Astrocyte of the cerebellum (primary cell): ENCODE data around the gene CTNND2.
A peak's percentile ranks its signal among the peaks of the same experiment; 100 is the strongest.

Experiments
- DNase-seq: peaks from one replicate; pipeline ENCODE4 v3.0.0-alpha.2; 2011; ENCODE audit warnings: low read depth
- H3K4me3 ChIP-seq: 2 replicates; pipeline ENCODE4 v1.5.1; 2011; ENCODE audit warnings: mild to moderate bottlenecking, low read depth, low read length, moderate library complexity
- in situ Hi-C: cut with HindIII; loops from 2 replicates; pipeline ENCODE4 v1.10.0; 2017; ENCODE audit warnings: low sequenced_read_pairs
- TF ChIP-seq, protein P1 (sequence below): IDR thresholded peaks from 2 replicates; pipeline ENCODE4 v1.5.1; 2012; ENCODE audit warnings: low read length, low read depth, moderate library complexity, mild to moderate bottlenecking; ENCODE audit errors: missing control alignments

CTNND2 gene

DNA sequence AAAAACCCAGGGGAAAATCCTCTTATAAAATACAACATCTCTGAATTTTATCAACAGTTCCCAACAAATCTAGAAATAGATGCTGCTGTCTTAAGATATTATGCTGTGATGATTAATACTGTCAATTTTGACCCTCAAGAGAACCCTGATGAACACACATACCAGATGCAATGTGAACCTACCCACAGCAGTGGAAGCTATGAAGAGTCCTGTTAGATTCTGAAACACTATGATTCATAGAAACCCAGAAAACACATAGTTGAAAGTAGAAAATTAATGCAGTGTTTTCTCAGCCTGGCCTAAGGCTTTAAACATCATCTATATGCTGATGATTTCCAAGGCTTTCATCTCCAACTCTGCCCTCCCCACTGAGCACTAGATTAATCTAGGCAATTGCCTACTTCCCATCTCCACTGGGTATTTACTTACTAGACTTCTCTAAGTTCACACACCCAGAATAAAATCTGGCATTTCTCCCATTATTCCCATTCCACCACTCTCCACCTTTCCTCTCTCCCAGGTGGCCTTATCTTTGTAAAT is 296.2 kb downstream of the CTNND2 start:
- no peak overlapping the region for H3K4me3 ChIP-seq
- TF ChIP-seq, protein P1, sequence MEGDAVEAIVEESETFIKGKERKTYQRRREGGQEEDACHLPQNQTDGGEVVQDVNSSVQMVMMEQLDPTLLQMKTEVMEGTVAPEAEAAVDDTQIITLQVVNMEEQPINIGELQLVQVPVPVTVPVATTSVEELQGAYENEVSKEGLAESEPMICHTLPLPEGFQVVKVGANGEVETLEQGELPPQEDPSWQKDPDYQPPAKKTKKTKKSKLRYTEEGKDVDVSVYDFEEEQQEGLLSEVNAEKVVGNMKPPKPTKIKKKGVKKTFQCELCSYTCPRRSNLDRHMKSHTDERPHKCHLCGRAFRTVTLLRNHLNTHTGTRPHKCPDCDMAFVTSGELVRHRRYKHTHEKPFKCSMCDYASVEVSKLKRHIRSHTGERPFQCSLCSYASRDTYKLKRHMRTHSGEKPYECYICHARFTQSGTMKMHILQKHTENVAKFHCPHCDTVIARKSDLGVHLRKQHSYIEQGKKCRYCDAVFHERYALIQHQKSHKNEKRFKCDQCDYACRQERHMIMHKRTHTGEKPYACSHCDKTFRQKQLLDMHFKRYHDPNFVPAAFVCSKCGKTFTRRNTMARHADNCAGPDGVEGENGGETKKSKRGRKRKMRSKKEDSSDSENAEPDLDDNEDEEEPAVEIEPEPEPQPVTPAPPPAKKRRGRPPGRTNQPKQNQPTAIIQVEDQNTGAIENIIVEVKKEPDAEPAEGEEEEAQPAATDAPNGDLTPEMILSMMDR, result no peak
- in situ Hi-C loops, result no loop called here
- DNase-seq, result no peak

DNA sequence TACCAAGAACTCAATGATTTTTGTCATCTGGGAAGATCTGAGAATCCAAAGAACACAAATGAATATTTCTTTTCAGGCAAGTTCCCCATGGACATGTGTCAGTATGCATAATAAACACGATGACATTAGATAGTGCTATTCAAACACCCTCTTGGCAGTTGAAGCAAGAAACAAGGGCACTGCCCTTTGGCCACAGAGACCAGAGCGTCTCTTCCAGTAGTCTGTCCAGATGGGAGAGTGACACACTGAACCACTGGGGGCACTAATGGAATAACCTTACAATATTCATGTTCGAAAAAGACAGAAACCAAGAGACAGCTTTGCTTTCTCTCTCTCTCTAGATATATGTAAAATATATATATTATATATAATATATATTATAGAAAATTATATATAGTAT is 301.9 kb downstream of the CTNND2 start:
- in situ Hi-C loops, result no loop called here
- DNase-seq, result no peak
- no peak overlapping the region for H3K4me3 ChIP-seq
- TF ChIP-seq, protein P1, result no peak

DNA sequence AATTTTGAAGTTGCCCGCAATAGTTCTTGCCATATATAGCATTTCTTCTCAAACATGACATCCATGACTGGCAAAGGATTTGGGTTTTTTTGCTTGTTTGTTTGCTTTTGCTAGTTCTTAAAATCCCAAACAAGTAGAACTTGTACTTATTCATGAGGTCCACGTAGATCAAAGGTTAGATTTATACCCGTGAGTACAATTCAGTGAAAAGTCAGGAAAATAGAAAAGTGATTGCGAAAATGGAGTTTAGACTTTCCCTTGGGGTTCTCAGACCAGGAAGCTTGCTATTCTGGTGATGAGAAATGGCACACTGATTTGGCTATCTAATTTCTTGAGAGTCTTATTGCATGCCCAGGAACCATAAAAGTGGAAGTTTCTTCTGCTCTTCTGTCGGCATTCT is 304.7 kb downstream of the CTNND2 start:
- TF ChIP-seq, protein P1, result no peak
- H3K4me3 ChIP-seq, result no peak overlapping the region
- no peak for DNase-seq
- in situ Hi-C loops, result no loop called here

DNA sequence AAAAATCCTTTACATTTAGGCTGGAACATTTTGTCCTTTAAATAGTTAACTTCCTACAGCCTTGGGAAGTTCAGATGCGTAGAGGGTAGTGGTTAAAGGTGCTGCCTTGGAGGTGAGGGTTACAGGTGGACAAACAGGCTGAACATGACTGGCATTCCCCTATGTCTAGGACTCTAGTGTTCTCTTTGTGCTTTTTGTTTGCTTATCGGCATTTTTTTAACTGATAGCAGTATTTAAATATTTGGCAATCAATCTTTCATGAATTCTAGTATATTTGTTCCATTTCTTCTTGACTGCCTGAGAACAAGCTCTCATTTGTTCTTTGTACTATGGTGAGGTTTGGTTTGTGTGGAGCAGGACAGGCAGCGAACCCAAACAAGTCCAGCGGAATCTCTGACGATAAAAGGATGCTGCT is 307.6 kb downstream of the CTNND2 start:
- TF ChIP-seq, protein P1, result no peak
- no peak overlapping the region for H3K4me3 ChIP-seq
- in situ Hi-C loops, result no loop called here
- no peak for DNase-seq

DNA sequence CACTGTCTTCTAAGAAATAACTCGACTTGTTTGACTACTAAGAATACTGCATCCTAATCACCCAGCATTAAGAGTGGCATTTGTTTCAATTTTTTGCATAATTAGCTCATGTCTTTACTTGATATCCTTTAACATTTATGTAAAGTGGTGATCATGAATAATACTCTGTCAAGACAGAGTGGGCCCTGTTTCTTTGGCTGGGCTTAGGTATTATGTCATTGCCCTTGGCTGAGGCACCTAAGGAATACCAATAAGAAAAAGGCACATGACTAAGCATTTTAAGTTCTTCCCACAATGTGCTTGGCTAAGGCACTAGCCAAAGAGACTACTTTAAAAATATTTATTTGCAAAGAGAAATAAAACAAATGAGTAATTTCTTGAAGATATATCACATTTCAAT is 308.1 kb downstream of the CTNND2 start:
- DNase-seq, result peak; percentile 19
- TF ChIP-seq, protein P1, result no peak
- no peak overlapping the region for H3K4me3 ChIP-seq
- in situ Hi-C loops, result no loop called here

DNA sequence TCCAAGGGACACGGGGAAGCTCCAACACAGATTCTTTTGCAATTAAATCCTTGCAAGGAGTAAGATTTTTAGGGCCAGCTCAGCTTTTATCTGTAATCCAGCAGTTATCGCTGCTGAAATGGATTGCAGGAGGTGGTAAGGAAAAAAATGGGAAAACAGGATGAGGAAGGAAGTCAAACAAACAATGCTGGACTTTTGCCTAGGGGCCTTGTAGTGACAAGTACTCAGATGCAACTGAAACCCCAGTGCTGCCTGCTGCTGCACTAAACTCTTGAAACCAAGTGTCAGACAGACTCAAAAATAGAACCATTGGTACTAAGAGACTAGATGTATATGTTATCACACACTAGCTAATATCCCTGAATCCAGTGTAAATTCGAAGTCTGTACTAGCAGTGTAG is 309.2 kb downstream of the CTNND2 start:
- no peak overlapping the region for H3K4me3 ChIP-seq
- in situ Hi-C loops, result no loop called here
- TF ChIP-seq, protein P1, result no peak
- no peak for DNase-seq

DNA sequence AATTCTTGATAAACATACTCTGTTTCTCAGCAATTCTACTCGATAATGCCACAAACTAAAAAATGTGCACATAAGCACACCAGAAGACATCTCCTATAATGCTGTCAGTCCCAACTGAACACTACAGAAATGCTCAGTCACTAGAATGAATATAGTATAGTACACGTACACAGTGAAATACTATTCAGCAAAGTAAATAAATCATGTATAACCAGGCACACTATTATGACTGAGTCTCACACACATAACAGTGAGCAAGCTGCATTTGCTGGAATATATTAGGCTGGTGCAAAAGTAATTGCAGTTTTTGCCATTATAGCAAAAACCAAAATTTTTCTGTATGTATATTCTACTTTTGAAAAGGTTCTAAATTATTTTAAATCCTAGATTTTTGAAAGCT is 310.2 kb downstream of the CTNND2 start:
- in situ Hi-C loops, result no loop called here
- H3K4me3 ChIP-seq, result no peak overlapping the region
- no peak for DNase-seq
- TF ChIP-seq, protein P1, result no peak
